K562 (cell line): Measurements from ENCODE around the gene SGK1. TPM values are rescaled to one million over a fixed set of nuclear protein-coding genes. Genes with fewer than 3 reads are reported as not detected.
A peak's percentile ranks its signal among the peaks of the same experiment; 100 is the strongest.

Source experiments
- BRCA1 ChIP-seq, 2 experiments: fragments of 450-650 bp in 1 of 2; sonication (generic) in 1 of 2; formaldehyde crosslinking in 1 of 2; IDR thresholded peaks; 2 replicates each; pipeline versions ENCODE4 v1.5.0 to v1.6.1; 2017 to 2020; ENCODE audit warnings: mild to moderate bottlenecking in 1 of 2, missing genetic modification reagents in 1 of 2
- CBFA2T3 ChIP-seq: fragments of 450-650 bp; IDR thresholded peaks from 2 replicates; pipeline ENCODE4 v1.6.1; 2017
- CBX3 ChIP-seq, 2 experiments: IDR thresholded peaks; 1 replicate in 1 of 2; 2 replicates in 1 of 2; pipeline ENCODE4 v1.6.1; 2012; ENCODE audit warnings: inconsistent platforms in 2 of 2, low read length in 2 of 2, borderline replicate concordance in 1 of 2, control low read depth in 1 of 2
- EHMT2 ChIP-seq: fragments of 450-650 bp; IDR thresholded peaks from 2 replicates; pipeline ENCODE4 v1.6.1; 2018; ENCODE audit warnings: antibody characterized with exemption
- GABPA ChIP-seq: fragments of 200-800 bp; sonication (Bioruptor generic); conservative IDR thresholded peaks from 2 replicates; pipeline ENCODE4 v1.6.1; 2016; ENCODE audit warnings: low read depth, missing genetic modification characterization, missing compliant biosample characterization
- IFI16 ChIP-seq: fragments of 250-450 bp; sonication (Bioruptor Pico); IDR thresholded peaks from 2 replicates; pipeline ENCODE4 v2.1.2; 2022; ENCODE audit warnings: mild to moderate bottlenecking, inconsistent platforms
- JUN ChIP-seq, 2 experiments: sonication (generic) in 1 of 2; formaldehyde crosslinking in 1 of 2; IDR thresholded peaks; 2 replicates each; pipeline versions ENCODE4 v1.6.1 to v1.8.0; 2012 to 2022; ENCODE audit warnings: borderline replicate concordance in 2 of 2, mild to moderate bottlenecking in 2 of 2, improper control_type of control experiment in 1 of 2, low read depth in 1 of 2, low read length in 1 of 2, missing genetic modification reagents in 1 of 2
- TRIM28 ChIP-seq: fragments of 450-650 bp; IDR thresholded peaks from 2 replicates; pipeline ENCODE4 v1.6.1; 2017
- ZNF133 ChIP-seq: fragments of 250-450 bp; sonication (Bioruptor Pico); IDR thresholded peaks from 2 replicates; pipeline ENCODE4 v1.4.0; 2020; ENCODE audit warnings: mild to moderate bottlenecking
- ZNF263 ChIP-seq: sonication (generic); formaldehyde crosslinking; IDR thresholded peaks from 2 replicates; pipeline ENCODE4 v1.8.0; 2022; ENCODE audit warnings: mild to moderate bottlenecking, missing genetic modification reagents, borderline replicate concordance
- ZNF583 ChIP-seq: fragments of 250-450 bp; sonication (Bioruptor Pico); IDR thresholded peaks from 2 replicates; pipeline ENCODE4 v1.4.0; 2020
- polyA plus RNA-seq, 8 experiments: library from polyadenylated mRNA; depleted of rRNA in 4 of 8; stranded (reverse) in 5 of 8; unstranded in 3 of 8; fragments of >200 nt; fragmentation: Nextera tagmentation in 2 of 8; fragmentation: Illumina TruSeq in 1 of 8; extraction: Ambion mirVana in 2 of 8; extraction: Trizol in 1 of 8; gene quantifications; 2 replicates each; pipeline versions ENCODE4 v1.2.1 to v1.2.3, GENCODE V29; 2011 to 2014; ENCODE audit warnings: inconsistent platforms in 1 of 8, missing spikeins in 1 of 8
- total RNA-seq, 7 experiments: library from RNA; depleted of rRNA in 6 of 7; stranded (reverse); fragments of >200 nt in 6 of 7; fragmentation: Illumina TruSeq in 2 of 7; extraction: Trizol in 2 of 7; gene quantifications; 2 replicates each; pipeline versions ENCODE4 v1.2.1 to v1.2.3, GENCODE V29; 2011 to 2021; ENCODE audit warnings: low replicate concordance in 1 of 7
- TF ChIP-seq, protein P1 (sequence below): fragments of 450-650 bp; IDR thresholded peaks from 2 replicates; pipeline ENCODE4 v1.6.1; 2016; ENCODE audit warnings: antibody characterized with exemption
- TF ChIP-seq, protein P2 (sequence below): fragments of 250-450 bp; sonication (Bioruptor Pico); IDR thresholded peaks from 2 replicates; pipeline ENCODE4 v1.5.0; 2020; ENCODE audit warnings: mild to moderate bottlenecking, borderline replicate concordance
- TF ChIP-seq, protein P3 (sequence below): sonication (generic); formaldehyde crosslinking; IDR thresholded peaks from 2 replicates; pipeline ENCODE4 v1.8.0; 2023; ENCODE audit warnings: mild to moderate bottlenecking, missing genetic modification reagents
- TF ChIP-seq, protein P4 (sequence below): IDR thresholded peaks from 2 replicates; pipeline ENCODE4 v1.6.1; 2014; ENCODE audit warnings: antibody characterized with exemption
- TF ChIP-seq, protein P5 (sequence below): fragments of 200-800 bp; sonication (Bioruptor generic); IDR thresholded peaks from 2 replicates; pipeline ENCODE4 v1.6.1; 2016; ENCODE audit warnings: missing genetic modification characterization, missing compliant biosample characterization

SGK1 gene
- total and polyA plus RNA-seq, 9 of the 15 experiments (the other 6 are each of a cell fraction or from before 2014, with no cell fraction given): 3.5 to 7.2 (median 3.9) TPM

DNA sequence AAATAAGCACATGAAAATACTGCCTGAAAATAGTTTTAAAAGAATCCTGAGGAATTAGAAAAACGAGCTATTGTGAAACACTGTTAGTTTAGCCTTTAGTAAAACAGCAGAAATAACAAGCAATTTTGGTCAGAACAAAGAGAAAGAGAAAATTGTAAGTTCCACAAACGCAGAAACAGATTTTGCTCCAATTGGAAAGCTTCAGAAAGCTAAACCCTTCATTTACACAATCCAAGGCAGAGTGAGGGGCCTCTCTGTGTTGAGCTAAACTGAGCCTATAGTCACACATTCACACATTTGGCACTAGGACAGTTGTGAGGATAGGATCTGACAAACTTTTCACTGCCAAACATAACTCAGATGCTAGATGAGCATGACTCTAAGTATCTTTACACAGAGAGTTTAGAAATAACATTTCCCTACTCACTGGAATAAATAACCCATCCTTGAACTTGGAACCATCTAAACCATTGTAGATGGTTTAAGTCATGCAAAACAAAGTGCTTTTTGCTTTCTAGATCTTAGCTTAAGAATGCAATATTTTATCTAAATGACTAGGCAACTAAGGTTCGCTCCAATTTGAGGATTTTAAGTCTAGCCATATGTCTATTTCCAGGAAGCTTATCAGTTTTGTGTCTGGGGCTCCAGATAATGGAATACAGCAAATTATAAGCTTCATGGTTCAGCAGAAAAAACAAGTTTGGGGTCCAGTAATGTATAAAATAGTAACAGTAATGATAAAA, 122.6 kb downstream of the SGK1 start (continued):
- TF ChIP-seq, protein P1, sequence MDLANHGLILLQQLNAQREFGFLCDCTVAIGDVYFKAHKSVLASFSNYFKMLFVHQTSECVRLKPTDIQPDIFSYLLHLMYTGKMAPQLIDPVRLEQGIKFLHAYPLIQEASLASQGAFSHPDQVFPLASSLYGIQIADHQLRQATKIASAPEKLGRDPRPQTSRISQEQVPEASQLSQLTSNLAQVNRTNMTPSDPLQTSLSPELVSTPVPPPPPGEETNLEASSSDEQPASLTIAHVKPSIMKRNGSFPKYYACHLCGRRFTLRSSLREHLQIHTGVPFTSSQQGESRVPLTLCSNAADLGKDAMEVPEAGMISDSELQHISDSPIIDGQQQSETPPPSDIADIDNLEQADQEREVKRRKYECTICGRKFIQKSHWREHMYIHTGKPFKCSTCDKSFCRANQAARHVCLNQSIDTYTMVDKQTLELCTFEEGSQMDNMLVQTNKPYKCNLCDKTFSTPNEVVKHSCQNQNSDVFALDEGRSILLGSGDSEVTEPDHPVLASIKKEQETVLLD: no peak
- no peak for TF ChIP-seq ZNF583 (CRISPR knock-in tag)
- no peak for TF ChIP-seq JUN (IDR thresholded peaks at IDR 0.05; ENCODE audit: borderline replicate concordance, low read depth, low read length)
- TF ChIP-seq JUN (CRISPR knock-in tag; IDR thresholded peaks at IDR 0.05; ENCODE audit: borderline replicate concordance): no peak
- TF ChIP-seq BRCA1 (IDR thresholded peaks at IDR 0.05): no peak
- no peak for TF ChIP-seq BRCA1 (CRISPR knock-in tag; IDR thresholded peaks at IDR 0.05)
- TF ChIP-seq, protein P2, sequence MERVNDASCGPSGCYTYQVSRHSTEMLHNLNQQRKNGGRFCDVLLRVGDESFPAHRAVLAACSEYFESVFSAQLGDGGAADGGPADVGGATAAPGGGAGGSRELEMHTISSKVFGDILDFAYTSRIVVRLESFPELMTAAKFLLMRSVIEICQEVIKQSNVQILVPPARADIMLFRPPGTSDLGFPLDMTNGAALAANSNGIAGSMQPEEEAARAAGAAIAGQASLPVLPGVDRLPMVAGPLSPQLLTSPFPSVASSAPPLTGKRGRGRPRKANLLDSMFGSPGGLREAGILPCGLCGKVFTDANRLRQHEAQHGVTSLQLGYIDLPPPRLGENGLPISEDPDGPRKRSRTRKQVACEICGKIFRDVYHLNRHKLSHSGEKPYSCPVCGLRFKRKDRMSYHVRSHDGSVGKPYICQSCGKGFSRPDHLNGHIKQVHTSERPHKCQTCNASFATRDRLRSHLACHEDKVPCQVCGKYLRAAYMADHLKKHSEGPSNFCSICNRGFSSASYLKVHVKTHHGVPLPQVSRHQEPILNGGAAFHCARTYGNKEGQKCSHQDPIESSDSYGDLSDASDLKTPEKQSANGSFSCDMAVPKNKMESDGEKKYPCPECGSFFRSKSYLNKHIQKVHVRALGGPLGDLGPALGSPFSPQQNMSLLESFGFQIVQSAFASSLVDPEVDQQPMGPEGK (CRISPR knock-in tag): no peak
- TF ChIP-seq EHMT2: no peak
- no peak for TF ChIP-seq ZNF133 (CRISPR knock-in tag)
- TF ChIP-seq CBX3 (IDR thresholded peaks at IDR 0.05; ENCODE audit: borderline replicate concordance in 1 of 2, low read length in 2 of 2): no peak
- TF ChIP-seq CBFA2T3: peak; percentile 93
- TF ChIP-seq, protein P3, sequence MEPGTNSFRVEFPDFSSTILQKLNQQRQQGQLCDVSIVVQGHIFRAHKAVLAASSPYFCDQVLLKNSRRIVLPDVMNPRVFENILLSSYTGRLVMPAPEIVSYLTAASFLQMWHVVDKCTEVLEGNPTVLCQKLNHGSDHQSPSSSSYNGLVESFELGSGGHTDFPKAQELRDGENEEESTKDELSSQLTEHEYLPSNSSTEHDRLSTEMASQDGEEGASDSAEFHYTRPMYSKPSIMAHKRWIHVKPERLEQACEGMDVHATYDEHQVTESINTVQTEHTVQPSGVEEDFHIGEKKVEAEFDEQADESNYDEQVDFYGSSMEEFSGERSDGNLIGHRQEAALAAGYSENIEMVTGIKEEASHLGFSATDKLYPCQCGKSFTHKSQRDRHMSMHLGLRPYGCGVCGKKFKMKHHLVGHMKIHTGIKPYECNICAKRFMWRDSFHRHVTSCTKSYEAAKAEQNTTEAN (CRISPR knock-in tag): no peak
- no peak for TF ChIP-seq GABPA (tag)
- TF ChIP-seq ZNF263 (CRISPR knock-in tag): no peak
- TF ChIP-seq, protein P4, sequence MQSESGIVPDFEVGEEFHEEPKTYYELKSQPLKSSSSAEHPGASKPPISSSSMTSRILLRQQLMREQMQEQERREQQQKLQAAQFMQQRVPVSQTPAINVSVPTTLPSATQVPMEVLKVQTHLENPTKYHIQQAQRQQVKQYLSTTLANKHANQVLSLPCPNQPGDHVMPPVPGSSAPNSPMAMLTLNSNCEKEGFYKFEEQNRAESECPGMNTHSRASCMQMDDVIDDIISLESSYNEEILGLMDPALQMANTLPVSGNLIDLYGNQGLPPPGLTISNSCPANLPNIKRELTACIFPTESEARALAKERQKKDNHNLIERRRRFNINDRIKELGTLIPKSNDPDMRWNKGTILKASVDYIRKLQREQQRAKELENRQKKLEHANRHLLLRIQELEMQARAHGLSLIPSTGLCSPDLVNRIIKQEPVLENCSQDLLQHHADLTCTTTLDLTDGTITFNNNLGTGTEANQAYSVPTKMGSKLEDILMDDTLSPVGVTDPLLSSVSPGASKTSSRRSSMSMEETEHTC: no peak
- no peak for TF ChIP-seq IFI16
- TF ChIP-seq, protein P5, sequence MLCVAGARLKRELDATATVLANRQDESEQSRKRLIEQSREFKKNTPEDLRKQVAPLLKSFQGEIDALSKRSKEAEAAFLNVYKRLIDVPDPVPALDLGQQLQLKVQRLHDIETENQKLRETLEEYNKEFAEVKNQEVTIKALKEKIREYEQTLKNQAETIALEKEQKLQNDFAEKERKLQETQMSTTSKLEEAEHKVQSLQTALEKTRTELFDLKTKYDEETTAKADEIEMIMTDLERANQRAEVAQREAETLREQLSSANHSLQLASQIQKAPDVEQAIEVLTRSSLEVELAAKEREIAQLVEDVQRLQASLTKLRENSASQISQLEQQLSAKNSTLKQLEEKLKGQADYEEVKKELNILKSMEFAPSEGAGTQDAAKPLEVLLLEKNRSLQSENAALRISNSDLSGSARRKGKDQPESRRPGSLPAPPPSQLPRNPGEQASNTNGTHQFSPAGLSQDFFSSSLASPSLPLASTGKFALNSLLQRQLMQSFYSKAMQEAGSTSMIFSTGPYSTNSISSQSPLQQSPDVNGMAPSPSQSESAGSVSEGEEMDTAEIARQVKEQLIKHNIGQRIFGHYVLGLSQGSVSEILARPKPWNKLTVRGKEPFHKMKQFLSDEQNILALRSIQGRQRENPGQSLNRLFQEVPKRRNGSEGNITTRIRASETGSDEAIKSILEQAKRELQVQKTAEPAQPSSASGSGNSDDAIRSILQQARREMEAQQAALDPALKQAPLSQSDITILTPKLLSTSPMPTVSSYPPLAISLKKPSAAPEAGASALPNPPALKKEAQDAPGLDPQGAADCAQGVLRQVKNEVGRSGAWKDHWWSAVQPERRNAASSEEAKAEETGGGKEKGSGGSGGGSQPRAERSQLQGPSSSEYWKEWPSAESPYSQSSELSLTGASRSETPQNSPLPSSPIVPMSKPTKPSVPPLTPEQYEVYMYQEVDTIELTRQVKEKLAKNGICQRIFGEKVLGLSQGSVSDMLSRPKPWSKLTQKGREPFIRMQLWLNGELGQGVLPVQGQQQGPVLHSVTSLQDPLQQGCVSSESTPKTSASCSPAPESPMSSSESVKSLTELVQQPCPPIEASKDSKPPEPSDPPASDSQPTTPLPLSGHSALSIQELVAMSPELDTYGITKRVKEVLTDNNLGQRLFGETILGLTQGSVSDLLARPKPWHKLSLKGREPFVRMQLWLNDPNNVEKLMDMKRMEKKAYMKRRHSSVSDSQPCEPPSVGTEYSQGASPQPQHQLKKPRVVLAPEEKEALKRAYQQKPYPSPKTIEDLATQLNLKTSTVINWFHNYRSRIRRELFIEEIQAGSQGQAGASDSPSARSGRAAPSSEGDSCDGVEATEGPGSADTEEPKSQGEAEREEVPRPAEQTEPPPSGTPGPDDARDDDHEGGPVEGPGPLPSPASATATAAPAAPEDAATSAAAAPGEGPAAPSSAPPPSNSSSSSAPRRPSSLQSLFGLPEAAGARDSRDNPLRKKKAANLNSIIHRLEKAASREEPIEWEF: 0 out of 2 replicates have a peak, but pooled peaks have one; percentile 25
- no peak for TF ChIP-seq TRIM28
